CD4-positive, alpha-beta T cell treated with Interleukin-15 for 1 hour (primary cell): ENCODE measurements around the gene GAL.

Experiments
- DNase-seq: peaks from one replicate; pipeline ENCODE4 v3.0.0-alpha.2; 2020

GAL gene

DNA sequence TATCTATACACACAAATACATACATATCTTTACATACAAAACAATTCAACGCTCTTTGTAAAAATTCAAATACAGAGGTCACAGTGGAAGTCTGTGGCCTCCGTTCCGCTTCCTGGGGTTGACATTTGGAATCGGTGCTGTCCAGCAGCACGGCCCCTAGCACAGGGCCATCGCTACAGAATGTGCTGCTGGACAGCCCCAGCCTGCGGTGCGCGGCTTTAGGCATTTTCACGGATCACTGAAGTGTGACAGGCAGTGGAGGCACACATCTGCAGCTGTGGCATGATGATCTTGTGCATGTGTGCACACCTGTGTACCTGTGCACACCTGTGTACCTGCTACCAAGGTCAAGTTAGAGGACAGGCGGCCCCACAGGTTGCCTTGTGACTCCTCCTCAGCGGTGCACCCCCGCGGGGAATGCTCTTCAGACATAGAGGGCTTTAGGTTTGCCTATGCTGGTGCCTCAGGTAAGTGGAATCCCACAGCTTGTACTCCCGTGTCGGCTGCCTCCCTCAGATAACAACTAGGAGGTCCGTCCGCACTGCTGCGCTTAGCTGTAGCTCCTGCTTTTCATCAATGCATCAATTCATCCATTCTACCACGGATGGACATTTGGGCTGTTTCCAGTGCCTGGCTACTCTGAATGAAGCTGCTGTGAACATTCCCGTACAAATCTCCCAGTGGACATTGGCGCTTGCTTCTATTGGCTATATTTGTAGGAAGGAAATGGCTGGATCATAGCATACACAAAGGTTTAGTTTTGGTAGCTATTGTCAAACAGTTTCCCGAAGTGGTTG lies 29.9 kb downstream of the GAL start:
- DNase-seq = no peak

DNA sequence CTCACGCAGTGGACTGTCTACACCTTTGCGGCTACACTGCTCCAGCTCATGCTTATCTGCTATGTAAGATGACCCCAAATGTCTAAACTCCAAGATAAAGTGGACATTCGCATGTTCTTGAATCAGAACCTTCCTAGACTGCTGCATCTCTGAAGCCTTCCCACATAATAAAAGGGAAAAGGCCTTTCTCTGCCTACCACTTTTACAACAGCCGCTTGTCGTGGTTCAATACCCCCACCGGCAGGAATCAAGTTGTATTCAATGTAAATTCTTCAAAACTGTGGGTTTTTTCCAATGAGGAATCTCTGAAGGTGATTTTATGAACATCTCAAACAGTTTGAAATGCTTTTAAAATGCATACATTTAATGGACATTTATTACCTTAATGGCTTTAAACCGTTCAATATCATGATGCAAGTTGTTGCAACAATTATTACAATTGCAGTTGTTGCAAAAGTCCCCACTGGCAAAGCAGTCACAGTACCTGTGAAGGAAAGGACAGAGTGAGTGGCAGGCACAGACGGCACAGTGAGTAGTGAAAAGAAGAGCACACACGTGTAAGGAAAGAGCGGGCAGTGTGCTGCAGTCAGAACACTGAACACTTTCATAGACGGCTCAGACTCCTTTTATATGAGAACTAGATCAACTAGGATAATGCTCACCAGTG lies 31.2 kb downstream of the GAL start:
- DNase-seq = no peak

DNA sequence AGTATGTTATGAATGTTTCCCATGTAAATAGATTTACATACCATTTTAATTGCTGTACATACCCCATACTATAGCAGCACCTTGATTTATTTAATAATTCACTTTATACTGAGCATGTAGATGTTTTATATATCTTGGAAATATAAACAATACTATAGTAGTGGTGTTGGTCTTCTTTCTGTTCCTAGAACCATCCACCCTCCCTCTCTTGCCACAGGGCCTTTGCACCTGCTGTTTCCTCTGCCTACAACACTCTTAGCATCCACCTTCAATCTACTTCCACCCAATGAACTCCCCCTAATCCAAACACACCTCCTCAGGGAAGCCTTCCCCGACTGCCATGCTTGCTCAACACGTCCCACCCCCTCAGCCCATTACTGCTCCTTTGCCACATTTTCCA lies 36.7 kb downstream of the GAL start:
- DNase-seq = no peak

GRCh38 chr11:68722143-68722542 lies 37.8 kb downstream of the GAL start:
- DNase-seq = no peak

DNA sequence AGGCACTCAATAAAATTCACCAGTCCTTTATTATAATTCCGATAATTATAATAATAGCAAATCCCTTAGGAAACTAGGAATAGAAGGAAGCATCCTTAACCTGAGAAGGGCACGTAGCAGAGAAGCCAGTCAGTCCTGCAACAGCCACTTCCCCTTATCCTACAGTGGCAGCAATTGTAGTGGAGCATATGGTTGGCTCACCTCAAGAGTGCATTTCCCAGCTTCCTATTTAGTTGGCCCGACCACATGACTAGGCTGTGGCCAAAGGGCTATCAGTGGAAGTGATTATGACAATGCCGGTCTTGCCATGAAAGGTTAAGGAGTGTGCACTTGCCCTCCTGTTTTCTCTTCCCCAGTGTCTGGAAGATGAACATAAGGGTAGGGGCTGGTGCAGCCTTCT lies 39.9 kb downstream of the GAL start:
- no peak for DNase-seq

- no peak for DNase-seq
These were observed 43.4 kb downstream of the GAL start for GRCh38 chr11:68727783-68728182.

GRCh38 chr11:68734111-68734510 lies 49.8 kb downstream of the GAL start:
- DNase-seq = no peak

- no peak for DNase-seq
These were observed 50.8 kb downstream of the GAL start for GRCh38 chr11:68735125-68735524.

DNA sequence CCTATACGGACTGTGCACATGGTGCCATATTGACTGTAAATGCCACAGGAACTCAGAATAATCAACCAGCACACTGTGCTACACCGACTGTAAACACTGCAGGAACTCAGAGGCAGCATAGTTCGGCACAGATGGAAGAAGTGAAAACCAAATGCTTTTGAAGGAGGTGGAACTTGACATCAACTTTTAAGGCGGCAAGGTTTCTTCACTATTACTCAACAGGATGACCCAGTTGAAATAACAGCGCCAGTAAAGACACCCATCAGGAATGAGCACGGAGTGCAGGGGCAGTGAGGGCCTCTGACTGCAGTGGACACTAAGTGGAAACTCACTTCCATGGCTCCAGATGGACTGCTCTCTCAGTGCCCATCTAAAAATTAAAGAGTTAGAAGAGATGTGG lies 51.3 kb downstream of the GAL start:
- DNase-seq = no peak
